NCI-H2196 (cell line): Measurements from ENCODE around the gene KMT2D.

ENCODE experiments used
- DNase-seq: peaks from one replicate; lab custom pipeline; 2025; ENCODE audit not compliant: unreplicated experiment; lab: John Stamatoyannopoulos, UW

KMT2D gene

DNA sequence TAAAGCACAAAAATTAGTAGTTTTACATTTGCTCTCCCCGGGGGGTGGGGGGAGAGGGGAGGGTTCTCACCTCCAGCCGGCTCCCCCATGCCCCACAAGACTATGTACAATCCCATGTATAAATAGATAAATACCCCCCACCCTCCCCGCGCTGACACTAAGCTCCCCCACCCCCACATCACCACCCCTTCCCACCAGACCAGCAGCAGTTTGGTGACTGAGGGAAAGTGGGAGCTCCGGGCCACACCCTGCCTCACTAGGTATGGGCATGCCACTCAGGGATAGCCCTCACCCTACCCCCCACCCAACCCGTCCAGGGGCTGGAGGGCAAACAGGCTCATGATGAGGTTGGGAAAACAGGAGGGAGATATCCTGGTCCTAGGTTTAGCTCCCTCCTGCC, 40.2 kb downstream of the KMT2D start:
- DNase-seq = no peak

DNA sequence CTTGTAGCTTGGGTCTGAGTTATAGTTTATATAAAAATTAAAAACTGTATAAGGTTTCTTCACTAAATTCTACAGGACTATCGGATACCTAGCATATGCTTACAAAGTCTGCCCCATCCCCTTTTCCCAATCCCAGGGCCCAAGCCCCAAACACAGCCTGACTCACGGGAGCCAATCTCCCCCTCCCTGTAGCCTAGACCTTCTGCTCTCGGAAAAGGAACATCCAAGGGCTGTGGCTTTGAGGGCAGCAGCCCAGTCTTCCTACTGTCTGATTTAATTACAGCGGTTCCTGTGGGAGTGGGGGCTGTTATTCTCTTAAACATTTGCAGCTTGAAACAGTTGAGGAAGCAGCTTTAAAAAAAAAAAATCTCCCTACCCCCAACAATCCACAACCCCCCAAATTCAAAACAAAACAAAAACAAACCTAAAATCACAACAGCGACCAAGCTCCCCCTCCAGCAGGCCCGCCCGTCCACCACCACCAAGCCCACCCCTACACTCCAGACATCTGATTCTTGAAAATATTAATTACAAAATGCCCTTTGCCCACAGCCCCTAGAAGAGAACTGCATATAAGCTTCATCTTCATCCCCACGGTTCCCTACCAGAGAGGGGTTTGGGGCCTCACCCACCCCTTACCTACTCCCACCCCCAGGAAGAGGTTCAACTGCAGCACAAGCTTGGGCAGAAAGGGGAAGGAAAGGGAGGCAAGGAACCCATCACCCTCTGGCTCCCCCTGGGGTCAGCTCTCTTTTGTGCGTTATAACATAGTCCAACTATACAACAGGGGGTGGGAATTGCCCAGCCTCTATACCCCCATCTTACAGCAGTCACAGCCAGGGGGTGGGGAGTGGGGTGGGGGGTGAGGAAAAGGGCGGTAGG, 40.9 kb downstream of the KMT2D start:
- no peak for DNase-seq

DNA sequence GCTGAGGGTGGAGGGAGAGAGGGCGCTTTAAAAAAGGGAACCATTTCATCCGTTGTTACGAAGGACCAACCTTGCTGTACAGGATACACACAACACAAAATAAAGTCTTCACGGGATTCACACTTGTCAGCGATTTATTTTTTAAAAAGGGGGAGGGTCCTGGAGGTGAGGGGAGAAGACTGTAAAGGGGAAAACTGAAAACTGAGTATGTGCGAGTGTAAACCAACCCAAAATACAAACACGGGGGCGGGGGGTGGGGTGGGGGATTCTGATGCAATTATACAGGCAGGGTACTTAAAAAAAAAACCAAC, 41.5 kb downstream of the KMT2D start:
- DNase-seq = no peak

DNA sequence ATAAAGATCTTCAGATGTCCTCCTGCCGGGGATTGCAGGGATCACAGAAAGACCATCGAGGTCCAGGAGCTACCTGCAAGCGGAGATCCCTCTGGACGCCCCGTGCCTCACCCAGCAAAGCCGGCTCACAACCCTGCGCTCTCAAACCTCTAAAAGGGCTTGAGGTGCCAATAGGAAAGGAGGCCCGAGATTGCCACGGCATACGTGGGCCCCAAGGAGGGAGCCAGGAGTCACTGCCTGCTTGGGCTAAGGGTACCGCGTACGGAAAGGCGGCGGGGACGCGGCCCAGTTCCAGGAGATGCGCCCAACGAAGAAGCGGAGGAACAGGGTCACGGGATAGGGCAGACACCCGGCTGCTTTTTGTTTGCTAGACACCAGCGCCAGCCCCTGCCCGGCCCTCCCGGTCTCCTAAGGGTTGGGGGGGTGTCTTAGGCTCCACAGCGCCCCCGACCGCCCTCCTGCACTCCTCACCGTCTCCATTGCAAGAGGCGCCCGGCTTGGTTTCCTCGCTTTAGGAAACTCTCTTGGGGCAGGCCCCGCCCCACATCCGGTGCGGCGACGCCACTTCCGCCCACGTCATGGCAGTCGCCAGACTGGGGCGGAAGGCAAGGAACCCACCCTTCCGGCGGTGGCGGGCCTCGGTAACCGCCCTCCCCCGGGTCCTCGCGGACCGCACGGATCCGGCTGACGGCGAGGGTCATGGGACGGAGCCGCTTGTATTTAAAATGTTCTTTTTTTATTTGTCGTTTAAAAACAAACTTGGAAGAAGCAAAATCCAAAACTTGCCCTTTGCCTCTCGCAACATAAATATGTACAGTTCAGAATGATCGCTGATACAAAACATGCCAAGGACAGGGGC, 42.1 kb downstream of the KMT2D start, which contains the start of gene PRKAG1:
Gene PRKAG1 (minus strand): TSS at position 516 of the 859 bp plus-strand sequence. CDS start 36 bp downstream, at position 480.
- peak; percentile 94 for DNase-seq

DNA sequence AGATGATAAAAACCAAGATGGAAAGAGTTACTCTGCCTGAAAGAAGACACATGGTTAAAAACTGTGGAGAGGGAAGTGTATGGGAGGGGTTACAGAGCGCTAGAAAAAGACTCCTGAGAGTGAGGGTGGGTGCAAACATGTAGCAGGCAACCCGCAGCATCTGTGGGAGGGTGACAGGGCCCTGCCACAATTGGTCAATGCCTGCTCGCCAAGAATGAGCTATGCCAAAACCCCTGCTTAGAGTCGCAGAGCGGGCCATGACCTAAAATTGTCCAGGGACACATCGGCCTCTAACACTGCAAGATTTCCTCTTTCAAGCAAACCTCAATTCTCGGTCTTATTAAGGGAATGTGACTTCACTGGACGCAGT, 42.7 kb downstream of the KMT2D start:
- DNase-seq = no peak

DNA sequence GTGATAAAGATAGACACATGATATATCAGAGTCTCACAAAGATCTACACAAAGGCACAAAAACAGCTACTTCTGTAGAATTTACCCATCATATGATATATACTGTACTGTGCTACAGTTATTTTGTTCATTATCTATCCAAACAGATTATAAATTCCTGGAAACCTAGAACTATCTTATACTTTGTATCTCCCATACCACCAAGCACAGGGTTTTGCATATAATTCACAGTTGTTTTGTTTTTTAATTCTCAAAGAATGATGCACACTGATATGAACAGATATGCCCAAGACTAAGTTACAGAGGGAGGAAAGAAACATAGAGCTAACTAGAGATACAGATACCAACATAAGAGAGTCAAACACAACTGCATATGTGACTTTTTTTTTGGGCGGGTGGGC, 45.4 kb downstream of the KMT2D start:
- DNase-seq = no peak

DNA sequence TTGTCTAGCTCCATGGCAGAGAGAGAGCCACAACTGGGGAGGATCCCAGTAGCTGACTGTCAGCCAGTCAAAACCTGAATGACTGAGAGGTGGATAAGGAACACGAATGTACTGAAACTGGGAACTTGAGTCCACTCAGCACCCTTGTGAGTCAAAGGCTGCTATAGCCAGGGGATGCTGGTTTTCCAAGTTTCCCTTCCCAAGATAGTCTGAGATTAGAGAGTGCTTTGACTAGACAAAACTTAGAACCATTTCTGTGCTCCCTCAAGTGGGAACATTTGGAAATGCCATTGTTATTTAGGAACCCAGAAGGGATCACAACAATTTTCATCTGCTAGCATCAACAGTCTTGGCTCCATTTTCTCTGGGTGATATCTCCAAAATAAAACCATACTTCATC, 46.0 kb downstream of the KMT2D start:
- no peak for DNase-seq

DNA sequence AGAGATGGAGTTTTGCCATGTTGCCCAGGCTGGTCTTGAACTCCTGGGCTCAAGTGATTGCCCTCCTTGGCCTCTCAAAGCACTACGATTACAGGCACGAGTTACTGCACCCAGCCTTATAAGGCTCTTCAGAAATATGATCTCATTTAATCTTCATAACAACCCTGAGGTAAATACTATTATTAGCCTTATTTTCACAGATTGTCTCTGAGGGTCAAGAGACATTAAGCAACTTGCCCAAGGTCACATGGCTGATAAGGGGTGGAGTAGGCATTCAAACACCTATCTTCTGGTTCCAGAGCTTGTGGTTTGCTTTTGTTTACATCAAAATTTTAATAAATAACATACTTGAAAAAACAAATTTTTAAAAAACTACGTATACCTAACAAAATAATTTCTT, 47.2 kb downstream of the KMT2D start:
- no peak for DNase-seq

DNA sequence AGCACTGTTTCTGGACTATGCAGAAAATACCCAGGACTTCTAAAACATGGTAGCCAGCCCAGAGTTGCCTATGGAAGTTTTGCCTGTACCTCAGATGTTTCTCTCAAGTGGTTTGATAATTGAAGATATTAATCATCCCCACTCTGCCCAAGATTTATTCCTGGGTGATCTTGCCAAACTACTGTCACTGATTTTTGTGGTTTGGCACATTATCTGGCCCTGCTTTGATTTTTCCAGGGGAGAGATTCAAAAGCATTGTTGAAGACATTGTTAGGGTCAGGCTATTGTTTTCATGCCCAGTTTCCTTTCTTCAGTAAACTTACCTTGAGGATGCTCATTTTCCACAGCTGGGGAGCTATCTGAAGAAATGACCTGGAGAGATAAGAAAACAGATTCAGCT, 47.9 kb downstream of the KMT2D start:
- DNase-seq = no peak
